IMR-90 (cell line): ENCODE measurements around the gene CCSER1. TPM values are rescaled to one million over a fixed set of nuclear protein-coding genes. Genes with fewer than 3 reads are reported as not detected.
A peak's percentile ranks its signal among the peaks of the same experiment; 100 is the strongest.

Experiments
- ATAC-seq: fragments of 200-7000 bp; cut with Tn5 transposase; 2 replicates; pipeline ENCODE4 v1.9.1; 2020; ENCODE audit warnings: low read depth, mild to moderate bottlenecking, moderate library complexity
- BruUV-seq: library from RNA; stranded (reverse); fragments of 400-500 nt; replicated peaks from 2 replicates; lab custom pipeline; 2021; lab: Mats Ljungman, UMichigan
- CTCF ChIA-PET: fragments of 300-600 bp; formaldehyde crosslinking; extraction: SDS; loops from one replicate; lab custom pipeline; 2021; ENCODE audit warnings: antibody characterized with exemption; lab: Yijun Ruan, JAX
- POLR2A ChIA-PET: fragments of 300-600 bp; sonication (Branson Sonifier 250); formaldehyde crosslinking; loops from one replicate; lab custom pipeline; 2022; ENCODE audit warnings: antibody characterized with exemption; ENCODE audit not compliant: unreplicated experiment; lab: Charles Lee
- DNase-seq: peaks from one replicate; pipeline ENCODE4 v3.0.0; 2013
- H2AFZ ChIP-seq: replicated peaks from 2 replicates; pipeline ENCODE3; 2013; ENCODE audit warnings: low read length, mild to moderate bottlenecking; ENCODE audit not compliant: poor library complexity
- H2AK5ac ChIP-seq: 2 replicates; pipeline ENCODE4 v1.6.1; 2013; ENCODE audit warnings: low read depth, low read length, inconsistent platforms
- H2AK9ac ChIP-seq: replicated peaks from 2 replicates; pipeline ENCODE3; 2013; ENCODE audit warnings: mild to moderate bottlenecking, low read depth, low read length, moderate library complexity; ENCODE audit not compliant: poor library complexity
- H2BK120ac ChIP-seq: 2 replicates; pipeline ENCODE4 v1.6.1; 2013; ENCODE audit warnings: low read depth, low read length, inconsistent platforms
- H2BK15ac ChIP-seq: 3 replicates; pipeline ENCODE4 v1.6.1; 2013; ENCODE audit warnings: low read depth, low read length, inconsistent platforms
- H2BK20ac ChIP-seq: 2 replicates; pipeline ENCODE4 v1.6.1; 2013; ENCODE audit warnings: low read depth, mild to moderate bottlenecking, inconsistent platforms, low read length, moderate library complexity
- H2BK5ac ChIP-seq: 2 replicates; pipeline ENCODE4 v1.6.1; 2013; ENCODE audit warnings: mild to moderate bottlenecking, low read depth, low read length, inconsistent platforms; ENCODE audit not compliant: poor library complexity, severe bottlenecking
- H3K14ac ChIP-seq: replicated peaks from 2 replicates; pipeline ENCODE4 v1.6.1; 2013; ENCODE audit warnings: low read depth, low read length, inconsistent platforms
- H3K18ac ChIP-seq: 2 replicates; pipeline ENCODE4 v1.6.1; 2013; ENCODE audit warnings: low read depth, low read length, control low read depth
- H3K23ac ChIP-seq: 2 replicates; pipeline ENCODE4 v1.6.1; 2013; ENCODE audit warnings: low read depth, low read length, inconsistent platforms
- H3K27ac ChIP-seq: 2 replicates; pipeline ENCODE4 v1.5.1; 2013; ENCODE audit warnings: mild to moderate bottlenecking, control low read depth, low read length; ENCODE audit not compliant: insufficient read depth
- H3K27me3 ChIP-seq: 2 replicates; pipeline ENCODE4 v1.6.1; 2013; ENCODE audit warnings: low read length; ENCODE audit not compliant: control insufficient read depth, insufficient read depth
- H3K36me3 ChIP-seq: 2 replicates; pipeline ENCODE4 v1.6.1; 2013; ENCODE audit warnings: low read length, mixed read lengths; ENCODE audit not compliant: control insufficient read depth, insufficient read depth
- H3K4ac ChIP-seq: 2 replicates; pipeline ENCODE4 v1.6.1; 2013; ENCODE audit warnings: low read depth, low read length, inconsistent platforms
- H3K4me1 ChIP-seq: 2 replicates; pipeline ENCODE4 v1.6.1; 2013; ENCODE audit warnings: low read length, mixed read lengths; ENCODE audit not compliant: control insufficient read depth, insufficient read depth
- H3K4me2 ChIP-seq: 2 replicates; pipeline ENCODE4 v1.6.1; 2013; ENCODE audit warnings: low read depth, mild to moderate bottlenecking, control low read depth, low read length, moderate library complexity
- H3K4me3 ChIP-seq: 2 replicates; pipeline ENCODE4 v1.5.1; 2013; ENCODE audit warnings: low read depth, mild to moderate bottlenecking, control low read depth, low read length, moderate library complexity; ENCODE audit not compliant: insufficient read depth
- H3K56ac ChIP-seq: 2 replicates; pipeline ENCODE4 v1.6.1; 2013; ENCODE audit warnings: low read length, inconsistent platforms; ENCODE audit not compliant: insufficient read depth; ENCODE audit errors: extremely low read depth
- H3K79me1 ChIP-seq, 2 experiments: 2 replicates each; pipeline ENCODE4 v1.6.1; 2013; ENCODE audit warnings: low read length in 2 of 2, inconsistent platforms in 1 of 2, low read depth in 1 of 2
- H3K9ac ChIP-seq: 2 replicates; pipeline ENCODE4 v1.6.1; 2013; ENCODE audit warnings: low read depth, low read length, control low read depth
- H3K9me1 ChIP-seq: 2 replicates; pipeline ENCODE4 v1.6.1; 2013; ENCODE audit warnings: low read length, inconsistent platforms; ENCODE audit not compliant: insufficient read depth
- H3K9me3 ChIP-seq: 2 replicates; pipeline ENCODE4 v1.6.1; 2013; ENCODE audit warnings: low read length; ENCODE audit not compliant: control insufficient read depth, insufficient read depth
- H4K20me1 ChIP-seq: 2 replicates; pipeline ENCODE4 v1.6.1; 2013; ENCODE audit warnings: low read length, inconsistent platforms; ENCODE audit not compliant: insufficient read depth
- H4K5ac ChIP-seq: 2 replicates; pipeline ENCODE4 v1.6.1; 2013; ENCODE audit warnings: mild to moderate bottlenecking, low read depth, low read length, control low read depth
- H4K8ac ChIP-seq, 2 experiments: 2 replicates each; pipeline ENCODE4 v1.6.1; 2013; ENCODE audit warnings: low read depth in 2 of 2, low read length in 2 of 2, control low read depth in 1 of 2, inconsistent platforms in 1 of 2
- H4K91ac ChIP-seq: 2 replicates; pipeline ENCODE4 v1.6.1; 2013; ENCODE audit warnings: low read depth, low read length, inconsistent platforms; ENCODE audit not compliant: insufficient read depth
- BHLHE40 ChIP-seq: fragments of 150-350 bp; IDR thresholded peaks from 2 replicates; pipeline ENCODE4 v1.6.1; 2016; ENCODE audit warnings: mild to moderate bottlenecking, low read depth, low read length
- CHD1 ChIP-seq: IDR thresholded peaks from 2 replicates; pipeline ENCODE4 v1.6.1; 2012; ENCODE audit warnings: low read depth, low read length, improper control_type of control experiment
- FOS ChIP-seq: fragments of 150-350 bp; IDR thresholded peaks from 2 replicates; pipeline ENCODE4 v1.6.1; 2016; ENCODE audit warnings: low read depth, low read length
- MAFK ChIP-seq: IDR thresholded peaks from 2 replicates; pipeline ENCODE4 v1.6.1; 2012; ENCODE audit warnings: low read depth, low read length, improper control_type of control experiment
- NFE2L2 ChIP-seq: fragments of 150-350 bp; IDR thresholded peaks from 2 replicates; pipeline ENCODE4 v1.6.1; 2016; ENCODE audit warnings: low read depth, mild to moderate bottlenecking, low read length
- SMC3 ChIP-seq: fragments of 150-350 bp; IDR thresholded peaks from 2 replicates; pipeline ENCODE4 v1.6.1; 2016; ENCODE audit warnings: low read depth, mild to moderate bottlenecking, antibody characterized with exemption, low read length, moderate library complexity
- dilution Hi-C: fragments of 300-500 bp; cut with HindIII; formaldehyde crosslinking; loops from one replicate; pipeline ENCODE4 v1.14.3; 2018; ENCODE audit warnings: low sequenced_read_pairs; ENCODE audit not compliant: unreplicated experiment
- in situ Hi-C: fragments of 300-500 bp; cut with MboI; formaldehyde crosslinking; loops from 3 replicates; pipeline ENCODE4 v1.14.3; 2019; ENCODE audit warnings: low sequenced_read_pairs, inconsistent platforms, mixed read lengths
- intact Hi-C: fragments of 100-400 bp; cut with micrococcal nuclease; formaldehyde crosslinking; loops from 2 replicates; pipeline ENCODE4 v1.10.0; 2022
- polyA plus RNA-seq, 3 experiments: library from polyadenylated mRNA; depleted of rRNA; stranded (reverse); fragments of >200 nt; gene quantifications; 2 replicates each; pipeline ENCODE4 v1.2.3, GENCODE V29; 2012; ENCODE audit warnings: low replicate concordance in 1 of 3
- total RNA-seq: library from RNA; depleted of rRNA; stranded (reverse); fragments of >200 nt; gene quantifications from 2 replicates; pipeline ENCODE4 v1.2.3, GENCODE V29; 2012
- TF ChIP-seq, protein P1 (sequence below): fragments of 150-350 bp; IDR thresholded peaks from 2 replicates; pipeline ENCODE4 v1.6.1; 2016; ENCODE audit warnings: low read depth, mild to moderate bottlenecking, low read length, moderate library complexity, borderline replicate concordance

The CCSER1 gene
- total and polyA plus RNA-seq, 2 of the 4 experiments (the other 2 are of a cell fraction): not detected

DNA sequence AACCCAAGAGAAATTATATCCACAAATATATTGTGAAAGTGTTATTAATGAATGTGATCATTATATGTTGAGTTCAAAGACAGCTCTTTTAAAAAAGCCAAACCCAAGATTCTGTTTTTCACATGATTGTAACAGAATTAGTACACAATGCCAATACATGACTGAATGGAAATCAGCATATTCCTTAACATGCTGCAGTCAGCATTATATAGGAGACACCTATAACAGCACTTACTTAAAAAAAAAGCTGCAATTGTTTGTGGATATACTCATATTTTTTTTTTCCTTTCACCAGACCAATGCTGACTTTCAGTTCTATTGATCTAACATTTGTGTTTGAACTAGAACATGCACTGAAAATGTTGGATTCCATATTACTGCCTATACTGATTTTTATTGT is 165.2 kb downstream of the CCSER1 start:
- Histone ChIP-seq H3K9ac (no peak overlapping the region), H3K23ac (no peak overlapping the region), H3K9me1 (no peaks in the 10 kb centered on the region), H3K79me1 (no peaks in the 10 kb centered on the region), H3K4me2 (no peak overlapping the region), H2BK120ac (no peak overlapping the region), H3K4ac (no peak overlapping the region), H3K56ac (no peak overlapping the region), H4K8ac (no peak overlapping the region), H3K27ac (no peak overlapping the region), H3K4me1 (no peaks in the 10 kb centered on the region), H4K20me1 (no peaks in the 10 kb centered on the region), H4K91ac (no peak overlapping the region), H2BK5ac (no peak overlapping the region), H3K14ac (no peak overlapping the region), H2AFZ (no peak overlapping the region), H3K27me3 (no peaks in the 10 kb centered on the region), H4K5ac (no peak overlapping the region), H2AK9ac (no peak overlapping the region), H3K18ac (no peak overlapping the region), H3K4me3 (no peak overlapping the region), H3K36me3 (no peaks in the 10 kb centered on the region), H3K9me3 (no peaks in the 10 kb centered on the region), H2BK15ac (no peak overlapping the region), H2AK5ac (no peak overlapping the region), H2BK20ac (no peak overlapping the region)
- in situ Hi-C loops (loop anchor here (25.0 kb wide), 1 partner anchor 280 kb away; no protein-coding TSS in a partner anchor), dilution Hi-C loops (no loop called here), intact Hi-C loops (loop anchor here (2.0 to 5.0 kb wide), 4 partner anchors 265 to 1066 kb away; no protein-coding TSS in a partner anchor)
- ChIA-PET POLR2A (no interaction called here), CTCF (interaction anchor here (0.7 kb wide), 1 partner anchor 561 kb away, joined by 3 read pairs; no protein-coding TSS in a partner anchor)
- TF ChIP-seq CHD1 (no peak), MAFK (peak; percentile 57), BHLHE40 (no peak), FOS (no peak), NFE2L2 (no peak), SMC3 (no peak)
- TF ChIP-seq, protein P1, sequence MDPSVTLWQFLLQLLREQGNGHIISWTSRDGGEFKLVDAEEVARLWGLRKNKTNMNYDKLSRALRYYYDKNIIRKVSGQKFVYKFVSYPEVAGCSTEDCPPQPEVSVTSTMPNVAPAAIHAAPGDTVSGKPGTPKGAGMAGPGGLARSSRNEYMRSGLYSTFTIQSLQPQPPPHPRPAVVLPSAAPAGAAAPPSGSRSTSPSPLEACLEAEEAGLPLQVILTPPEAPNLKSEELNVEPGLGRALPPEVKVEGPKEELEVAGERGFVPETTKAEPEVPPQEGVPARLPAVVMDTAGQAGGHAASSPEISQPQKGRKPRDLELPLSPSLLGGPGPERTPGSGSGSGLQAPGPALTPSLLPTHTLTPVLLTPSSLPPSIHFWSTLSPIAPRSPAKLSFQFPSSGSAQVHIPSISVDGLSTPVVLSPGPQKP: no peak
- BruUV-seq: no TSS peak
- no peak for ATAC-seq
- no peak for DNase-seq
